Endothelial cell of umbilical vein (primary cell): ENCODE data around the gene SH3BP1. TPM values are rescaled to one million over a fixed set of nuclear protein-coding genes. Genes with fewer than 3 reads are reported as not detected.

Experiments
- BruUV-seq: library from RNA; stranded (reverse); fragments of 400-500 nt; replicated peaks from 2 replicates; lab custom pipeline; 2021; lab: Mats Ljungman, UMichigan
- CTCF ChIA-PET: fragments of 300-600, 350-600 bp; sonication (Branson Sonifier 250); formaldehyde crosslinking; loops from one replicate; lab custom pipeline; 2021; ENCODE audit warnings: antibody characterized with exemption, inconsistent platforms; lab: Charles Lee
- POLR2A ChIA-PET: fragments of 300-600, 350-600 bp; sonication (Branson Sonifier 250); formaldehyde crosslinking; loops from one replicate; lab custom pipeline; 2021; ENCODE audit warnings: antibody characterized with exemption, inconsistent platforms; lab: Charles Lee
- DNase-seq: peaks from one replicate; pipeline ENCODE4 v3.0.0-alpha.2; 2011; ENCODE audit warnings: low read depth, low spot score
- FAIRE-seq: peaks from 2 replicates; lab custom pipeline; 2011; peaks lifted over from hg19 to GRCh38; lab: Jason Lieb, UNC
- H2AFZ ChIP-seq: 2 replicates; pipeline ENCODE4 v1.6.0; 2012; ENCODE audit warnings: low read depth, low read length, control low read depth, inconsistent platforms
- H3K27ac ChIP-seq: 2 replicates; pipeline ENCODE4 v1.5.1; 2011; ENCODE audit warnings: low read depth, mild to moderate bottlenecking, control low read depth, low read length, moderate library complexity; ENCODE audit not compliant: insufficient read depth
- H3K27me3 ChIP-seq, 2 experiments: 2 replicates each; pipeline versions ENCODE4 v1.6.0 to v1.6.1; 2011; ENCODE audit warnings: low read length in 2 of 2, mixed read lengths in 1 of 2; ENCODE audit not compliant: control insufficient read depth in 2 of 2, insufficient read depth in 2 of 2
- H3K36me3 ChIP-seq, 2 experiments: 2 replicates in 1 of 2; 3 replicates in 1 of 2; pipeline ENCODE4 v1.5.1; 2011; ENCODE audit warnings: low read length in 2 of 2, mild to moderate bottlenecking in 1 of 2, moderate library complexity in 1 of 2; ENCODE audit not compliant: control insufficient read depth in 2 of 2, insufficient read depth in 2 of 2; ENCODE audit errors: extremely low read depth in 1 of 2
- H3K4me1 ChIP-seq: 3 replicates; pipeline ENCODE4 v1.5.1; 2011; ENCODE audit warnings: mild to moderate bottlenecking, low read length; ENCODE audit not compliant: control insufficient read depth, insufficient read depth; ENCODE audit errors: extremely low read depth
- H3K4me2 ChIP-seq: 2 replicates; pipeline ENCODE4 v1.6.1; 2011; ENCODE audit warnings: low read length, control low read depth, mixed read lengths; ENCODE audit not compliant: insufficient read depth
- H3K4me3 ChIP-seq, 3 experiments: fragments of 200-600 bp in 1 of 3; sonication (generic), shearing (Covaris generic) in 1 of 3; replicated peaks in 1 of 3; 2 replicates each; pipeline ENCODE4 v1.5.1; 2011 to 2016; ENCODE audit warnings: control low read depth in 3 of 3, low read length in 3 of 3, mild to moderate bottlenecking in 2 of 3, inconsistent platforms in 1 of 3, low read depth in 1 of 3, moderate library complexity in 1 of 3; ENCODE audit not compliant: insufficient read depth in 1 of 3
- H3K79me2 ChIP-seq: 2 replicates; pipeline ENCODE4 v1.6.0; 2012; ENCODE audit warnings: low read length, inconsistent platforms; ENCODE audit not compliant: control insufficient read depth, insufficient read depth
- H3K9ac ChIP-seq: replicated peaks from 2 replicates; pipeline ENCODE3; 2011; ENCODE audit warnings: low read length, control low read depth; ENCODE audit not compliant: insufficient read depth; ENCODE audit errors: extremely low read depth
- H3K9me1 ChIP-seq: replicated peaks from 3 replicates; pipeline ENCODE4 v1.6.0; 2011; ENCODE audit warnings: mild to moderate bottlenecking, low read length; ENCODE audit not compliant: control insufficient read depth, insufficient read depth; ENCODE audit errors: extremely low read depth
- H3K9me3 ChIP-seq: replicated peaks from 2 replicates; pipeline ENCODE4 v1.5.1; 2012; ENCODE audit warnings: low read length, inconsistent platforms; ENCODE audit not compliant: control insufficient read depth, insufficient read depth
- H4K20me1 ChIP-seq: replicated peaks from 2 replicates; pipeline ENCODE3; 2011; ENCODE audit warnings: mild to moderate bottlenecking, low read length; ENCODE audit not compliant: control insufficient read depth, insufficient read depth; ENCODE audit errors: extremely low read depth
- CTCF ChIP-seq, 2 donors: IDR thresholded peaks; 1 replicate in 1 of 2; 2 replicates in 1 of 2; pipeline ENCODE4 v1.5.1; 2011; ENCODE audit warnings: low read length in 2 of 2, mild to moderate bottlenecking in 2 of 2, moderate library complexity in 2 of 2, control low read depth in 1 of 2, inconsistent platforms in 1 of 2, low read depth in 1 of 2; ENCODE audit not compliant: insufficient read depth in 1 of 2; ENCODE audit errors: extremely low read depth in 1 of 2
- EZH2 ChIP-seq: IDR thresholded peaks from 2 replicates; pipeline ENCODE4 v1.6.1; 2012; ENCODE audit warnings: borderline replicate concordance, low read depth, mild to moderate bottlenecking, moderate library complexity, low read length, inconsistent platforms; ENCODE audit not compliant: severe bottlenecking
- FOS ChIP-seq: IDR thresholded peaks from 2 replicates; pipeline ENCODE4 v1.6.1; 2011; ENCODE audit warnings: mild to moderate bottlenecking, low read length, moderate library complexity, borderline replicate concordance; ENCODE audit not compliant: insufficient read depth
- GATA2 ChIP-seq: IDR thresholded peaks from 2 replicates; pipeline ENCODE4 v1.7.0; 2011; ENCODE audit warnings: low read depth, mild to moderate bottlenecking, moderate library complexity, mixed read lengths, low read length; ENCODE audit not compliant: insufficient read length, insufficient read depth
- JUN ChIP-seq: IDR thresholded peaks from 2 replicates; pipeline ENCODE4 v1.6.1; 2011; ENCODE audit warnings: borderline replicate concordance, low read depth; ENCODE audit not compliant: insufficient read length, insufficient read depth
- MAX ChIP-seq: IDR thresholded peaks from 2 replicates; pipeline ENCODE4 v1.6.1; 2011; ENCODE audit not compliant: insufficient read depth, insufficient read length
- MYC ChIP-seq: IDR thresholded peaks from one replicate; pipeline ENCODE4 v1.6.1; 2011; ENCODE audit warnings: mild to moderate bottlenecking, low read depth, low read length
- POLR2A ChIP-seq: IDR thresholded peaks from 2 replicates; pipeline ENCODE4 v1.6.1; 2012; ENCODE audit warnings: low read depth, mild to moderate bottlenecking, control low read depth, low read length
- POLR2AphosphoS5 ChIP-seq: IDR thresholded peaks from 2 replicates; pipeline ENCODE4 v1.6.1; 2012; ENCODE audit warnings: low read depth, mild to moderate bottlenecking, control low read depth, low read length, moderate library complexity; ENCODE audit not compliant: insufficient read depth
- dilution Hi-C: fragments of 300-500 bp; cut with MboI; formaldehyde crosslinking; loops from one replicate; pipeline ENCODE4 v1.15.0; 2019; ENCODE audit warnings: low sequenced_read_pairs; ENCODE audit not compliant: extremely low pct_ligation_motif_present
- intact Hi-C: fragments of 100-400 bp; cut with micrococcal nuclease; formaldehyde crosslinking; loops from one replicate; pipeline ENCODE4 v1.10.0; 2022
- polyA plus RNA-seq, 4 experiments: library from polyadenylated mRNA; depleted of rRNA in 3 of 4; stranded (reverse) in 3 of 4; unstranded in 1 of 4; fragments of >200 nt; gene quantifications; 2 replicates each; pipeline versions ENCODE4 v1.2.1 to v1.2.3, GENCODE V29; 2011 to 2012; ENCODE audit warnings: missing spikeins in 1 of 4
- total RNA-seq: library from RNA; stranded (reverse); gene quantifications from 2 replicates; pipeline ENCODE4 v1.2.3, GENCODE V29; 2021

Gene SH3BP1
- total and polyA plus RNA-seq, 2 donors (not counting 3 experiments of a cell fraction or from before 2014, with no cell fraction given): 2.3 to 4.3 TPM

DNA sequence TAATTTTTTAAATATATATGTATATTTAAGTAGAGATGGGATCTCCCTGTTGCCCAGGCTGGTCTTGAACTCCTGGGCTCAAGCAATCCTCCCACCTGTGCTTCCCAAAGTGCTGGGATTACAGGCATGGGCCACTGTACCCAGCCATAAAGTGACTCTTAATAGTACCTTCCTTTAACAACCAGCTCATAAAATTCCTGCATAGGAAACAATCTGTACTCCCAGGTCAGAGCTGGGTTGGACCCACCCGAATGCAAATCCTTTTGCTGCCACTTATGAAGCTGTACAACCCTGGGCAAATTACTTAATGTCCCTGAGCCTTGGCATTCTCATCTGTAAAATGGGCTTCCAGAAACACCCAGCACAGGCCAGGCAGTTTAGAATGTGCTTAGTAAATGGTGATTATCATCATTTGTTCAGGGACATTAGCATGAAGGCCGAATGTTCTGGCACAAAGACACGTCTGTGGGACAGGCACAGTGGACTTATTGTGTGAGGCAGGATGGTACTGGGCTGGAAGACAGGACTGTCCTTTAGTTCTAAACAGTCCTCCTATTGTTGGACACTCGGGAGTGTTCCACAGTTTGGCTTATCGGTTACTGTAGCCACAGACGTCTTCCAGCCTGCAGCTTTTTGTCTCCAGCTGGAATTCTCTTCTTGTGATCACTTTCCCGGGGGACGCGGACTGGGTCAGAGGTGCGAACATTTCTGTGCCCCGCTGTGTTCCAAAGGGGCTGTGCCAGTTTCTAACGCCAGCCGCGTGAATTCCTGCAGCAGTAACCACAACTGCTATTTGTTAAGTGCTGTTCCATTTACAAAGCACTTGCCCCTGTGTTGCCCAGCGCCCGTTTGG lies 25.0 kb downstream of the SH3BP1 start:
- Histone ChIP-seq H2AFZ (no peak overlapping the region), H3K27me3 (no peaks in the 10 kb centered on the region), H3K9me1 (no peaks in the 10 kb centered on the region), H3K9me3 (no peaks in the 10 kb centered on the region), H3K4me2 (no peak overlapping the region), H3K36me3 (peaks cover 0 to 10% of the 10 kb centered on the region in 2 experiments), H3K9ac (no peak overlapping the region), H3K4me1 (peaks cover 5% of the 10 kb centered on the region), H4K20me1 (no peaks in the 10 kb centered on the region), H3K27ac (no peak overlapping the region), H3K79me2 (peaks cover 28% of the 10 kb centered on the region), H3K4me3 (no peak overlapping the region)
- no peak for TF ChIP-seq POLR2A
- TF ChIP-seq FOS: no peak
- TF ChIP-seq JUN: no peak
- no peak for DNase-seq
- dilution Hi-C loops (no loop called here), intact Hi-C loops (no loop called here)
- BruUV-seq: no TSS peak
- POLR2A ChIA-PET: no interaction called here
- FAIRE-seq: no peak
- CTCF ChIA-PET: interaction anchor here (0.7 to 8.6 kb wide), 7 partner anchors 8 to 62 kb away, joined by 3 to 220 read pairs (median 4); partner anchors contain the start of gene NOL12

GRCh38 chr22:37665487-37665886 lies 26.0 kb downstream of the SH3BP1 start:
- FAIRE-seq (no peak), DNase-seq (no peak)
- no peaks in the 10 kb centered on the region for H3K9me1 ChIP-seq
- intact Hi-C loops (no loop called here), dilution Hi-C loops (no loop called here)
- ChIA-PET CTCF (interaction anchor here (8.6 kb wide), 1 partner anchor 17 kb away, joined by 220 read pairs; the partner anchor contains the start of gene NOL12), POLR2A (no interaction called here)
- H3K27me3 ChIP-seq: no peaks in the 10 kb centered on the region
- H3K4me1 ChIP-seq: no peaks in the 10 kb centered on the region
- no peaks in the 10 kb centered on the region for H4K20me1 ChIP-seq
- BruUV-seq: no TSS peak
- H3K9me3 ChIP-seq: no peaks in the 10 kb centered on the region
- peaks cover 0 to 10% of the 10 kb centered on the region in 2 experiments for H3K36me3 ChIP-seq
- TF ChIP-seq CTCF (IDR thresholded peaks at IDR 0.05; ENCODE audit: extremely low read depth in 1 of 2, insufficient read depth in 1 of 2, low read depth in 1 of 2, low read length in 2 of 2): no peak
- no peak for TF ChIP-seq FOS
- TF ChIP-seq POLR2AphosphoS5: no peak
- no peak for TF ChIP-seq EZH2
- no peak for TF ChIP-seq MYC
- TF ChIP-seq MAX: no peak
- no peak for TF ChIP-seq POLR2A
- TF ChIP-seq GATA2: no peak
- no peak for TF ChIP-seq JUN
- no peak overlapping the region for H3K4me2 ChIP-seq
- H3K9ac ChIP-seq: no peak overlapping the region
- no peak overlapping the region for H3K27ac ChIP-seq
- no peak overlapping the region for H2AFZ ChIP-seq
- H3K4me3 ChIP-seq: no peak overlapping the region
- H3K79me2 ChIP-seq: peaks cover 17% of the 10 kb centered on the region
